Heart left ventricle (tissue), 13 donors: ENCODE results near the gene FURIN.

ENCODE experiments used
- CTCF ChIP-seq, 12 donors: fragments of 200-600 bp; sonication (generic) in 4 of 12; IDR thresholded peaks; one replicate each; pipeline versions ENCODE4 v1.5.0 to v1.8.0; 2018 to 2022; ENCODE audit warnings: antibody characterized with exemption in 12 of 12, mild to moderate bottlenecking in 5 of 12
- POLR2A ChIP-seq, 2 donors: fragments of 450-650 bp; IDR thresholded peaks; one replicate each; pipeline ENCODE4 v1.6.1; 2017; ENCODE audit warnings: antibody characterized with exemption in 2 of 2, mild to moderate bottlenecking in 2 of 2, moderate library complexity in 2 of 2
- donor health status: ischemic (EF 13 %, LVEDD 7.1; RV severe dilation, severe dysfunction).
- donor health status: DM: no; HTN: yes; CAD: no.
- donor health status: DM: no; HTN: no; CAD: no.
- donor health status: ischemic (EF 25% LVEDD 6.9; RV normal size, moderate dysfunction).
- donor health status: ischemic (EF 25% LVEDD 5.7; RV mildly dilated, moderate dysfunction).
- donor health status: ischemic (EF 35%, LVEDD 5.7; RV mildly dilated, moderate dysfunction).
- donor health status: nonischemic (EF 11% LVEDD 7.7; RV severe dilation, severe dysfunction).
- donor health status: DM: yes; HTN: yes; CAD: no.
- donor health status: PGD.
- donor health status: ischemic (EF 29% LVEDD 5.4; RV normal size, mild dysfunction).
- donor health status: nonischemic (EF 23%, LVEDD 6.1; RV moderate dilation, normal function).

DNA sequence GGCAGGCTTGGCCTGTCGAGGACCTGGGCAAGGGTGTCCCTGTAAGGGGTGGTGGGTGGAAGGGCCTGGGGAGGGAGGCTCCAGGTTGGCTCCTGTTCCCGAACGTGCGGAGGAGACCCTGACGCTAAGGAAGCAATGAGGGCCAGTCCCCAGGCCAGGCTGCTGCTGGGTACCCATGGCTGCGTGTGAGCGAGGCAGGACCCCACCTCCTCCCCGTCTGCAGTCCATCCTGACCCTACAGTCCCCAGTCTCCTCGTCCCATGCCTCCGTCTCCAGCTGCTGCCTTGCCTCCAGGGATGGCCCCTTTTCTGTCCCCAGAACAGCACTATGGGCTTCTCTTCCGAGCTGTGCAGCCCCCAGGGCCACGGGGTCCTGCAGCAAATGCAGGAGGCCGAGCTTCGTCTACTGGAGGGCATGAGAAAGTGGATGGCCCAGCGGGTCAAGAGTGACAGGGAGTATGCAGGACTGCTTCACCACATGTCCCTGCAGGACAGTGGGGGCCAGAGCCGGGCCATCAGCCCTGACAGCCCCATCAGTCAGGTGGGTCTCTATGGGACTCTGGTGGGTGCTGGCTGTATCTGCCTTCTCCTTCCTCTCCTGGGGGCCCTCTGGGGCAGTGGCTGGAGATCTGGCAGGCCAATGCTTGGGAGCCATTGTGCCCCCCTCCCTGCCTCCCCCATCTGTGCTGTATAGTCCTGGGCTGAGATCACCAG is 16.5 kb downstream of the FURIN start:
- TF ChIP-seq CTCF (IDR thresholded peaks at IDR 0.05) (no peak), POLR2A (IDR thresholded peaks at IDR 0.05) (no peak)
